ENCODE measurements around the gene POLDIP3.

Gene POLDIP3

DNA sequence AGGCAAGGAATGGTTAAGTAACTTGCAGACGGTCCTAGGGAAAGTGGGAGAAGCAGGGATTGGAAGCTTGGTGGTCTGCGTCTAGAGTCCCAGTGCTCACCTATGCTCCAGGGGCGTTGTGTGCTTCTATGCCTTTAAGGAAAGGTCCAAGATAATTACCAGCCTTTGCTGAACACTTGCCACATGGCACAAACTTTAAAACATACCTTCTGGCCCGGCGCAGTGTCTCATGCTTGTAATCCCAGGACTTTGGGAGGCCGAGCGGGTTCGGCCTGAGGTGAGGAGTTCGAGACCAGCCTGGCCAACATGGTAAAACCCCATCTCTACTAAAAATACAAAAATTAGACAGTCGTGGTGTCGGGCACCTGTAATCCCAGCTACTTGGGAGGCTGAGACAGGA, 2.3 kb downstream of the POLDIP3 start:
- TF ChIP-seq FOXP2 (optimal IDR thresholded peaks at IDR 0.05; ENCODE audit: borderline replicate concordance, extremely low read depth, extremely low read length, insufficient read depth) (no peak), SIN3A (IDR thresholded peaks at IDR 0.05; ENCODE audit: borderline replicate concordance, insufficient read depth, low read length) (no peak), TAF1 (IDR thresholded peaks at IDR 0.05; ENCODE audit: borderline replicate concordance, insufficient read depth, low read length) (no peak), POLR2AphosphoS5 (IDR thresholded peaks at IDR 0.05; ENCODE audit: low read depth, low read length) (no peak)
- TF ChIP-seq, protein P1, sequence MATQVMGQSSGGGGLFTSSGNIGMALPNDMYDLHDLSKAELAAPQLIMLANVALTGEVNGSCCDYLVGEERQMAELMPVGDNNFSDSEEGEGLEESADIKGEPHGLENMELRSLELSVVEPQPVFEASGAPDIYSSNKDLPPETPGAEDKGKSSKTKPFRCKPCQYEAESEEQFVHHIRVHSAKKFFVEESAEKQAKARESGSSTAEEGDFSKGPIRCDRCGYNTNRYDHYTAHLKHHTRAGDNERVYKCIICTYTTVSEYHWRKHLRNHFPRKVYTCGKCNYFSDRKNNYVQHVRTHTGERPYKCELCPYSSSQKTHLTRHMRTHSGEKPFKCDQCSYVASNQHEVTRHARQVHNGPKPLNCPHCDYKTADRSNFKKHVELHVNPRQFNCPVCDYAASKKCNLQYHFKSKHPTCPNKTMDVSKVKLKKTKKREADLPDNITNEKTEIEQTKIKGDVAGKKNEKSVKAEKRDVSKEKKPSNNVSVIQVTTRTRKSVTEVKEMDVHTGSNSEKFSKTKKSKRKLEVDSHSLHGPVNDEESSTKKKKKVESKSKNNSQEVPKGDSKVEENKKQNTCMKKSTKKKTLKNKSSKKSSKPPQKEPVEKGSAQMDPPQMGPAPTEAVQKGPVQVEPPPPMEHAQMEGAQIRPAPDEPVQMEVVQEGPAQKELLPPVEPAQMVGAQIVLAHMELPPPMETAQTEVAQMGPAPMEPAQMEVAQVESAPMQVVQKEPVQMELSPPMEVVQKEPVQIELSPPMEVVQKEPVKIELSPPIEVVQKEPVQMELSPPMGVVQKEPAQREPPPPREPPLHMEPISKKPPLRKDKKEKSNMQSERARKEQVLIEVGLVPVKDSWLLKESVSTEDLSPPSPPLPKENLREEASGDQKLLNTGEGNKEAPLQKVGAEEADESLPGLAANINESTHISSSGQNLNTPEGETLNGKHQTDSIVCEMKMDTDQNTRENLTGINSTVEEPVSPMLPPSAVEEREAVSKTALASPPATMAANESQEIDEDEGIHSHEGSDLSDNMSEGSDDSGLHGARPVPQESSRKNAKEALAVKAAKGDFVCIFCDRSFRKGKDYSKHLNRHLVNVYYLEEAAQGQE (IDR thresholded peaks at IDR 0.05; ENCODE audit: insufficient read depth in 1 of 2, low read depth in 2 of 2, low read length in 2 of 2), result no peak

GRCh38 chr22:42611051-42611450, 3.6 kb downstream of the POLDIP3 start:
- TF ChIP-seq POLR2AphosphoS5 (IDR thresholded peaks at IDR 0.05; ENCODE audit: low read depth, low read length) (no peak), TAF1 (IDR thresholded peaks at IDR 0.05; ENCODE audit: borderline replicate concordance, insufficient read depth, low read length) (no peak), SIN3A (IDR thresholded peaks at IDR 0.05; ENCODE audit: borderline replicate concordance, insufficient read depth, low read length) (no peak), FOXP2 (optimal IDR thresholded peaks at IDR 0.05; ENCODE audit: borderline replicate concordance, extremely low read depth, extremely low read length, insufficient read depth) (no peak)
- TF ChIP-seq, protein P1 (IDR thresholded peaks at IDR 0.05; ENCODE audit: insufficient read depth in 1 of 2, low read depth in 2 of 2, low read length in 2 of 2), result no peak

- TF ChIP-seq FOXP2 (optimal IDR thresholded peaks at IDR 0.05; ENCODE audit: borderline replicate concordance, extremely low read depth, extremely low read length, insufficient read depth) (no peak), TAF1 (IDR thresholded peaks at IDR 0.05; ENCODE audit: borderline replicate concordance, insufficient read depth, low read length) (no peak), SIN3A (IDR thresholded peaks at IDR 0.05; ENCODE audit: borderline replicate concordance, insufficient read depth, low read length) (no peak), POLR2AphosphoS5 (IDR thresholded peaks at IDR 0.05; ENCODE audit: low read depth, low read length) (no peak)
- TF ChIP-seq, protein P1 (IDR thresholded peaks at IDR 0.05; ENCODE audit: insufficient read depth in 1 of 2, low read depth in 2 of 2, low read length in 2 of 2), result no peak
Observed at GRCh38 chr22:42610186-42610585, 4.5 kb downstream of the POLDIP3 start.

- no peak for TF ChIP-seq FOXP2 (optimal IDR thresholded peaks at IDR 0.05; ENCODE audit: borderline replicate concordance, extremely low read depth, extremely low read length, insufficient read depth)
- TF ChIP-seq POLR2AphosphoS5 (IDR thresholded peaks at IDR 0.05; ENCODE audit: low read depth, low read length), result no peak
- TF ChIP-seq TAF1 (IDR thresholded peaks at IDR 0.05; ENCODE audit: borderline replicate concordance, insufficient read depth, low read length), result no peak
- no peak for TF ChIP-seq SIN3A (IDR thresholded peaks at IDR 0.05; ENCODE audit: borderline replicate concordance, insufficient read depth, low read length)
- TF ChIP-seq, protein P1 (IDR thresholded peaks at IDR 0.05; ENCODE audit: insufficient read depth in 1 of 2, low read depth in 2 of 2, low read length in 2 of 2), result no peak
Observed at GRCh38 chr22:42608823-42609361, 5.8 kb downstream of the POLDIP3 start.

Data from PFSK-1 (cell line).